Stimulated activated CD8-positive, alpha-beta memory T cell treated with anti-CD3 and anti-CD28 coated beads, Interleukin-15, amount 100 ng/mL, for 1 hour (primary cell): ENCODE data around the gene EHBP1L1.

Source experiments
- DNase-seq: peaks from one replicate; pipeline ENCODE4 v3.0.0-alpha.2; 2020; ENCODE audit warnings: low read depth

Gene EHBP1L1

DNA sequence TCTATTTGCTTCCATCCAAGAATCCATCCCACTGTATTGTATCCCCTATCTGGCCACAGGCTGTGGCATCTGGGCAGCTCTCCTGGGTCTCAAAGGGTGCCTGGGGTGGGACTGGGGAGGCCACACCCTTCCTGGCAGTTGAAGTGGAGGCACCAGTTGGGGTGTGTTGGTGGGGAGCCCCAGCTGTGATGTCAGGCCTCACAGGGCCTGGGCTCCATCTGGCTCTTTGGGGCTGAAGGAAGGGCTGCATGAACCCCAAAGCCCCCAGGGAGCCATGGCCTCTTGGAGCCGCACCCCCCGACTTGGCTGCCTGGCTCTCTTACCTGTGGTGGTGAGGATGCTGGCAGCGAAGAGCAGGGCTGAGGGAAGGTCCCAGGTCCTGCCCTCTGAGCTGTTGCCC, 19.3 kb downstream of the EHBP1L1 start:
- no peak for DNase-seq

GRCh38 chr11:65595543-65596281, 19.9 kb downstream of the EHBP1L1 start, which contains the start of gene KCNK7:
KCNK7 (minus strand) TSS chr11:65595800; CDS start chr11:65595772, 28 bp downstream.
- DNase-seq: no peak

DNA sequence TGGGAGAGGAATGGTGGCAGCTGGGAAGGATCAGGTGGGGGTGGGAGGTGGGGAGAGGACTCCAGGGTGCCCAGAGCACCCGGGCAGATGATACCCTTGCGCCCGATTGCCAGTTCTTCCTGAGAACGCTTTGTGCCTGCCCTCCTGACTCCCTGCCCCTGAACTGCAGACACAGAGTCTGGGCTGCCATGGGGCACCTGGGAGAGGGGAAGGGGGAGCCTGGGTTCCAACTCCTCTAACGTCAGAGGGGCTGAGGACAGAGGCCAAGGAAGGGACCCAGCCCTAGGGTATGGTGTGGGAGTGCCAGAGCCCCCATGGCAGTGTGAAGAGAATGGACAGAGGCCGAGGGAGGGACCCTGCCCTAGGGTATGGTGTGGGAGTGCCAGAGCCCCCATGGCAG, 20.7 kb downstream of the EHBP1L1 start:
- no peak for DNase-seq

GRCh38 chr11:65598258-65598699, 22.4 kb downstream of the EHBP1L1 start:
- no peak for DNase-seq

GRCh38 chr11:65599216-65599954, 23.5 kb downstream of the EHBP1L1 start:
- no peak for DNase-seq

- DNase-seq: no peak
Observed at GRCh38 chr11:65599955-65600246, 24.0 kb downstream of the EHBP1L1 start.

DNA sequence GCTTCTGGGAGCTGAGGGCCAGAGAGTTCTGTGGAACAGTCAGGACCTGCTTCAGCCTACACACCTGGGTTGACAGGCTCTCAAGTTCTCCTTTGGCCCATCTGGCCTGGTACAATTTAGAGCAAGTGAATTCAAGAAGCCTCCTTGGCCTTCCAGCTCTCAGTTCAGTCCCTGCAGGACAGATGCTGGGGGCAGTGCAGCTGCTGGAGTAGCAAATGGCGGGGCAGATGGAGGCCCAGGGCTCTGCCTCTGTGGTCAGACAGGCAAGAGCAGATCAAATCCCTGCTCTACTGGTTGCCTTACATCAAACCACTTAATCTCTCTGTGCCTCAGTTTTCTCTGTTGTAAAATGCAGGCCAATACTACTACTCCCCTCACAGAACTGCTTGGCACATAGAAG, 28.4 kb downstream of the EHBP1L1 start:
- DNase-seq: no peak

- DNase-seq: no peak
Observed at GRCh38 chr11:65606876-65607613, 31.2 kb downstream of the EHBP1L1 start.

DNA sequence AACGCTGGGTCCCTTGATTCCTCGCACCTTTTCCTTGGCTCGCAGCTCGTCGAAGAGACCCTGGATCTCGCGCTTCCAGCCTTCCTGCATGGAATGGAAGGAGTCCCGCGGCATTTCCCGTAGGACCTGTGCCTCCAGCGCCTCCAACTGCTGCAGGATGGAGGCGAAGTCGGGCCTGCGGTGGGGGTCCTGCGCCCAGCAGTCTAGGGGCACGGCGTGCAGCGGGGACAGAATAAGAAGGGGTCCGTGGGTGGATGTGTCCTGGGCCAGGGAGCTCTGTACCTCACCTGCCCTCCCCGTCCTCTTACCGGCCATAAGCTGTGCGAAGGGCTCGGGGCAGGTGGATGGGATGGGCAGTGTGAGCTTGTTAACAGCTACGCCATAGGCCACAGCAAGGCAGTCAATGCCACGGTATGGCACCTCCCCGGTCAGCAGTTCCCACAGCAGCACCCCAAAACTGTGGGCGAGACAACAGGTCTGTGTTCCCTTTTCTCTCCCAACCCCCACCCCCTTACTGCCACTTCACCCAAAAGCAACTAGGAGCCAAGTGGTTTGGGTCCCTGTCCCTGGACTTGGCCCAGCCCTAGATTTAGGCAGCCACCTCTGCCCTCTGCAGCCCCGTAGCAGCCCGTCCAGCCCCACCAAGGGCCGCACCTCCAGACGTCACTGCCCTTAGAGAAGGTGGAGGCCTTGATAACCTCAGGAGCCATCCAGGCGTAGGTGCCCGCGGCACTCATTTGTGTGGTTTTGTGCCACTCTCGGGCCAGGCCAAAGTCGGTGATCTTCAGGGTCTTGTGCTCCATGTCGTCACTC, 32.0 kb downstream of the EHBP1L1 start:
- no peak for DNase-seq

DNA sequence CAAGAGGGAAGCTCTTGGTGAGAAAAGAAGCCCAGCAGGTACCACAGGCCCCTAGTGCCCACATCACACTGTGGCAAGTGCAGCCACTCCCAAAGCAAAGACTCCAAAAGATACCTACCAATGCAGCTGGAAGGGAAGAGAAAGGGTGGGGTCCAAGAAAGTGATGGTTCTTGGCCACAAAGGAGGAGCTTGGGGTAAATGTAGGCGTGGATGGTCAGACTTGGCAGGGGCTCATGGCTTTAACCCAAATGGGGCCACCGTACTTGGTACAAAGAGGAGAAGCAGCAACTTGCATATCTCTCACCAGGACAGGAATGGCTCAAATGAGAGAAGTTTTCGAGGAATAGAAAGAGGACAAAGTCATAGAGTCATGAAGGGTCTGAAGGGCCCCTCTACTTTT, 33.4 kb downstream of the EHBP1L1 start:
- DNase-seq: no peak

DNA sequence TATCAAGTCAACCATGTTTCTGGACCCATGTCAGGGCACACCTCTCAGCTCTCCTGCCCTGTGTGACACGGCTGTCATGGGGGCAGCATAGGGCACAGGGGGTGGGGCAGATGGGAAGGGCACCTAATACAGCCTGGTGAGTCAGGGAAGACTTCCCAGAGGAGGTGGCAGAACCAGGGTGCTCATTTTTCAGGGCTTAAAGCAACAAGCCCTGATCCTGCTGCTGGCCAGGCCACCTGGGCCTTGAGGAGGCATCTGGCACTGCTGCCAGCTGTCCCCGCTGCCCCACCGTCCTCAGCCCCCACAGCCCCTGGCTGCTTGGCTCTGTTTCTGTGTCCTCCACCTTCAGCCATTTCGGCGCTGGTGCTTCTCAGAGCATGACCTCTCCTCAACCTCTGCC, 33.8 kb downstream of the EHBP1L1 start:
- DNase-seq: no peak

DNA sequence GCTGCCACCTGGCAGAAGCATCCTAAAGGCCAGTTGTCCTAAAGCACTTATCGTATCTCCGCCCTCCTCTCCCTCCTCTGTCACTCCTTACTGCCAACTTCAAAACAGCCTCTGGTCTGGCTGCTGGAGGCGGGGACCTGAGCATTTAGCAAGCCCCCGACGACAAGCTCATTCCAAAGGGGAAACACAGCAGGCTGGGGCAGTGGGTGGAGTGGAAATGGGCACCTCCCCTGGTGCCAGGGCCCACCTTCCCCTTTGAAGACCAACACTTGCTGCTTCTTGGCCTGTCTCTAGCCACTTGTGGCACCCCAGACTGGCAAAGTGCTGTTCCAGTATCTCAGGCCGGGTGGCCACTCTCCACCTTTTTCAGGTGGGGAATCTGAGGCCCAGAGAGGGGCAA, 34.6 kb downstream of the EHBP1L1 start:
- DNase-seq: no peak

- DNase-seq: no peak
Observed at GRCh38 chr11:65611028-65611757, 35.3 kb downstream of the EHBP1L1 start.

GRCh38 chr11:65611758-65612603, 36.1 kb downstream of the EHBP1L1 start:
- no peak for DNase-seq

GRCh38 chr11:65612691-65613090, 36.8 kb downstream of the EHBP1L1 start:
- no peak for DNase-seq

GRCh38 chr11:65613091-65613928, 37.5 kb downstream of the EHBP1L1 start:
- DNase-seq: no peak

DNA sequence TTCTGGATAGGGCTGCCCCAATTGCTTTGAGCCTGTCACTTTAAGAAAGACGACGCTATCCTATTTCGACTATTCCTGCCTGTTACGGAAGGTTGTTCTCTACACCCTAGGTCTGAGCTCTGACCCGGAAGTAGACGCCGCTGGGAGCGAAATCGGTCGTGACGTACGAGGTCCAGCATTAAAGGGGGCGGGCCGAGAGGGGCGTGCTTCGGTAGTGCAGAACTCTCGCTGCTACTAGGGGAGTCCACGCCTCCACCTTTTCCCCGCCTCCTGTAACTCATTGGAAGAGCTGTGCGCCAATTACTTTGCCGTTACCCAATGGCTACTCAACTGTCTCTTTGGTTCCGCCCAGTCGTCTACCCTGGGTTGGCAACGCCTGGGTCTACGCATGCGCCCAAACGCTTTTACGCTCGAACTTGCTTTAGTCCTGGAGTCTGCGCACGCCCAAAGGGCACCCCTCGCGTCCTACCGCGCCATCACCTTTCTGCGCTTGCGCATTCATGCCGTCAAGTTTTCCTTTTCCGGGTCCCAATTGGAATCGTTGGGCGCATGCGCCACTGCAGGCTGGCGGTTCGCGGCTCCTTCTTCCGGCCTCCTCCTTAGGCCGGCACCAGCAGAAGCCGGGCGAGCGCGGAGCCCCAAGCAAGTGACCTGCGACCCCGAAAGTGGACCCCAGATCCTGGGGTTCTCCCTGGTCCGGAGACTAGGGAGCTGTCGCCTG, 39.5 kb downstream of the EHBP1L1 start, which contains the start of gene PCNX3:
PCNX3 (plus strand) TSS at position 548 of the 721 bp plus-strand sequence. CDS start 536 bp downstream, outside the sequence.
- peak; percentile 99 for DNase-seq

GRCh38 chr11:65615950-65616574, 40.2 kb downstream of the EHBP1L1 start:
- no peak for DNase-seq
